Ovary (tissue), 3 donors: ENCODE measurements around the gene MLN.

Experiments used
- CTCF ChIP-seq, 3 donors: fragments of 450-650 bp in 2 of 3; fragments of 200-600 bp in 1 of 3; IDR thresholded peaks; one replicate each; pipeline versions ENCODE4 v1.5.1 to v1.8.0; 2016 to 2022; ENCODE audit warnings: antibody characterized with exemption in 3 of 3, mild to moderate bottlenecking in 1 of 3
- EP300 ChIP-seq: sonication (generic); formaldehyde crosslinking; IDR thresholded peaks from one replicate; pipeline ENCODE4 v1.6.1; 2017; ENCODE audit warnings: antibody characterized with exemption
- POLR2A ChIP-seq: fragments of 450-650 bp; IDR thresholded peaks from one replicate; pipeline ENCODE4 v1.6.1; 2017; ENCODE audit warnings: antibody characterized with exemption, mild to moderate bottlenecking, moderate library complexity
- donor health status: DM: no; HTN: no; CAD: no.

- no peak for TF ChIP-seq CTCF (IDR thresholded peaks at IDR 0.05)
- no peak for TF ChIP-seq EP300
- TF ChIP-seq POLR2A = no peak
Measured at GRCh38 chr6:33763483-33763882, 40.3 kb downstream of the MLN start.
